ENCODE results near the gene CNTN4.

- no peak for TF ChIP-seq EZH2phosphoT487 (IDR thresholded peaks at IDR 0.05; ENCODE audit: low read depth)
- TF ChIP-seq CTCF (IDR thresholded peaks at IDR 0.05; ENCODE audit: low read depth, low read length), result no peak
Observed at GRCh38 chr3:2274526-2274925, 175.9 kb downstream of the CNTN4 start.

Measured in OCI-LY3 (cell line).